Measurements from ENCODE around the gene C12orf60. TPM values are rescaled to one million over a fixed set of nuclear protein-coding genes. Genes with fewer than 3 reads are reported as not detected.

The C12orf60 gene
- polyA plus RNA-seq, 2 of the 4 experiments (the other 2 are of a cell fraction), result 2.4 to 5.5 TPM

DNA sequence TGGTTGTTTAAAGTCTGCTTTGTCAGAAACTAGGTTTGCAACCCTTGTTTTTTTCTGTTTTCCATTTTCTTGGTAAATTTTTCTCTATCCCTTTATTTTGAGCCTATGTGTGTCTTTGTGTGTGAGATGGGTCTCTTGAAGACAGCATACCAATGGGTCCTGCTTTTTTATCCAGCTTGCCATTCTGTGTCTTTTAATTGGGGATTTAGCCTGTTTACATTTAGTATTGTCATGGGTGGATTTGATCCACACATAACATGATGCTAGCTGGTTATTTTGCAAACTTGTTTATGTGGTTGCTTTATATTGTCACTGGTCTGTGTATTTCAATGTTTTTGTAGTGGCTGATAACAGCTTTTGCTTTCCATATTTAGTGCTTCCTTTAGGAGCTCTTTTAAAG, 57.0 kb downstream of the C12orf60 start:
- TF ChIP-seq SMC3 (IDR thresholded peaks at IDR 0.05), result no peak
- TF ChIP-seq FOXS1 (CRISPR knock-in tag; IDR thresholded peaks at IDR 0.05), result no peak
- no peak for TF ChIP-seq TP53 (CRISPR knock-in tag; IDR thresholded peaks at IDR 0.05)
- TF ChIP-seq KDM1A (IDR thresholded peaks at IDR 0.05; ENCODE audit: low read depth), result no peak
- TF ChIP-seq, protein P1, sequence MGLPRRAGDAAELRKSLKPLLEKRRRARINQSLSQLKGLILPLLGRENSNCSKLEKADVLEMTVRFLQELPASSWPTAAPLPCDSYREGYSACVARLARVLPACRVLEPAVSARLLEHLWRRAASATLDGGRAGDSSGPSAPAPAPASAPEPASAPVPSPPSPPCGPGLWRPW (IDR thresholded peaks at IDR 0.05), result no peak
- TF ChIP-seq ZNF302 (CRISPR knock-in tag; IDR thresholded peaks at IDR 0.05), result no peak
- no peak for TF ChIP-seq NFE2L2 (conservative IDR thresholded peaks at IDR 0.05; ENCODE audit: low read length)
- no peak for TF ChIP-seq JUN (IDR thresholded peaks at IDR 0.05)
- no peak for TF ChIP-seq POLR2AphosphoS2 (conservative IDR thresholded peaks at IDR 0.05; ENCODE audit: low read length)
- TF ChIP-seq CBX8 (IDR thresholded peaks at IDR 0.05), result no peak
- no peak for TF ChIP-seq CBX2 (IDR thresholded peaks at IDR 0.05; ENCODE audit: borderline replicate concordance, low read depth)
- TF ChIP-seq, protein P2, sequence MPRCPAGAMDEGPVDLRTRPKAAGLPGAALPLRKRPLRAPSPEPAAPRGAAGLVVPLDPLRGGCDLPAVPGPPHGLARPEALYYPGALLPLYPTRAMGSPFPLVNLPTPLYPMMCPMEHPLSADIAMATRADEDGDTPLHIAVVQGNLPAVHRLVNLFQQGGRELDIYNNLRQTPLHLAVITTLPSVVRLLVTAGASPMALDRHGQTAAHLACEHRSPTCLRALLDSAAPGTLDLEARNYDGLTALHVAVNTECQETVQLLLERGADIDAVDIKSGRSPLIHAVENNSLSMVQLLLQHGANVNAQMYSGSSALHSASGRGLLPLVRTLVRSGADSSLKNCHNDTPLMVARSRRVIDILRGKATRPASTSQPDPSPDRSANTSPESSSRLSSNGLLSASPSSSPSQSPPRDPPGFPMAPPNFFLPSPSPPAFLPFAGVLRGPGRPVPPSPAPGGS (IDR thresholded peaks at IDR 0.05), result no peak
- no peak for TF ChIP-seq CHD4 (IDR thresholded peaks at IDR 0.05; ENCODE audit: borderline replicate concordance)
- TF ChIP-seq, protein P3, sequence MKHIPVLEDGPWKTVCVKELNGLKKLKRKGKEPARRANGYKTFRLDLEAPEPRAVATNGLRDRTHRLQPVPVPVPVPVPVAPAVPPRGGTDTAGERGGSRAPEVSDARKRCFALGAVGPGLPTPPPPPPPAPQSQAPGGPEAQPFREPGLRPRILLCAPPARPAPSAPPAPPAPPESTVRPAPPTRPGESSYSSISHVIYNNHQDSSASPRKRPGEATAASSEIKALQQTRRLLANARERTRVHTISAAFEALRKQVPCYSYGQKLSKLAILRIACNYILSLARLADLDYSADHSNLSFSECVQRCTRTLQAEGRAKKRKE (CRISPR knock-in tag; IDR thresholded peaks at IDR 0.05; ENCODE audit: low read depth), result no peak
- TF ChIP-seq EHMT2 (IDR thresholded peaks at IDR 0.05; ENCODE audit: low read depth), result no peak
- no peak for TF ChIP-seq NR3C1 (IDR thresholded peaks at IDR 0.05)
- TF ChIP-seq, protein P4, sequence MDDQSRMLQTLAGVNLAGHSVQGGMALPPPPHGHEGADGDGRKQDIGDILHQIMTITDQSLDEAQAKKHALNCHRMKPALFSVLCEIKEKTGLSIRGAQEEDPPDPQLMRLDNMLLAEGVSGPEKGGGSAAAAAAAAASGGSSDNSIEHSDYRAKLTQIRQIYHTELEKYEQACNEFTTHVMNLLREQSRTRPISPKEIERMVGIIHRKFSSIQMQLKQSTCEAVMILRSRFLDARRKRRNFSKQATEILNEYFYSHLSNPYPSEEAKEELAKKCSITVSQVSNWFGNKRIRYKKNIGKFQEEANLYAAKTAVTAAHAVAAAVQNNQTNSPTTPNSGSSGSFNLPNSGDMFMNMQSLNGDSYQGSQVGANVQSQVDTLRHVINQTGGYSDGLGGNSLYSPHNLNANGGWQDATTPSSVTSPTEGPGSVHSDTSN (IDR thresholded peaks at IDR 0.05), result no peak
- no peak overlapping the region for H3K4me3 ChIP-seq
- DNase-seq (ENCODE audit: low read depth in 1 of 2, low spot score in 1 of 2), result no peak
- peaks cover 9% of the 10 kb centered on the region; the same call in 1 of the 3 replicates for H3K9me3 ChIP-seq
- ChIA-PET POLR2A (no interaction called here), CTCF (interaction anchor here (1.0 kb wide), 1 partner anchor 18 kb away, joined by 3 read pairs; no protein-coding TSS in a partner anchor)
- no peaks in the 10 kb centered on the region for H3K4me1 ChIP-seq
- no peak overlapping the region for H3K4me2 ChIP-seq
- ATAC-seq, result no peak
- H3K27ac ChIP-seq, result no peak overlapping the region
- peak; percentile 36 for FAIRE-seq

DNA sequence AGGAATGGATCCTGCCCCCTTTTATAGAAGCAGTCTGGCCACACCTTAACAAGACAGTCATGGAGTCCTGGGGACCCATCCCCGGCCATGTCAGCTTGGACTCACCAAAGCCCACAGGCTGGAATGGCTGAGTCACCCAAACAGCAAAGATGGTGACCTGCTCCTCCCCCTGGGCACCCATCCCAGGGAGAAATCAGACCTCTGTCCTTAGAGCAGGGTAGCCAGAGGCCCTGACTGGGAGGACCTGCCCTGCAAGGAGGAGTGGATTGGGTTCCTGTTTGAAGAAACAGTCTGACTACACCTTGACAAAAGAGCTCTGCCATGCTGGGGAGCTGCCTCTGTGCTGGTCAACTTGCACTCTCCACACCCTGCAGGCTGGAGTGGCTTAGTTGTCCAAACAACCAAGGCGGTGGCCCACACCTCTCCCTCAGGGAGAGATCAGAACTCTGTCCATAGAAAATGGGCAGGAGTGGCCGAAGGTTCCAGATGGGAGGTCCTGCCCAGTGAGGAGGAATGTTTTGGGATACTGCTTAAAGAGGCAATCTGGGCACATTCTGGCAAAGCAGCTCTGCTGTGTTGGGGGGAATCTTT, 65.5 kb downstream of the C12orf60 start:
- peak in 1 of 2 experiments; percentile 16 for DNase-seq (ENCODE audit: low read depth in 1 of 2, low spot score in 1 of 2)
- Histone ChIP-seq H3K4me3 (no peak overlapping the region), H3K9me3 (no peaks in the 10 kb centered on the region), H3K4me1 (no peaks in the 10 kb centered on the region), H3K4me2 (no peak overlapping the region), H3K27ac (0 out of 6 replicates have a peak overlapping the region, but pooled peaks of 1 of the 2 experiments have one; percentile 19)
- TF ChIP-seq KDM5A (IDR thresholded peaks at IDR 0.05) (no peak), SREBF2 (IDR thresholded peaks at IDR 0.05) (no peak), POLR2A (IDR thresholded peaks at IDR 0.05; ENCODE audit: low read length) (no peak), NR3C1 (IDR thresholded peaks at IDR 0.05) (no peak), HOXB13 (CRISPR knock-in tag; IDR thresholded peaks at IDR 0.05; ENCODE audit: low read depth) (no peak), GATA3 (IDR thresholded peaks at IDR 0.05; ENCODE audit: borderline replicate concordance) (no peak), CHD4 (IDR thresholded peaks at IDR 0.05; ENCODE audit: borderline replicate concordance) (no peak), SMC3 (IDR thresholded peaks at IDR 0.05) (no peak)
- TF ChIP-seq, protein P5, sequence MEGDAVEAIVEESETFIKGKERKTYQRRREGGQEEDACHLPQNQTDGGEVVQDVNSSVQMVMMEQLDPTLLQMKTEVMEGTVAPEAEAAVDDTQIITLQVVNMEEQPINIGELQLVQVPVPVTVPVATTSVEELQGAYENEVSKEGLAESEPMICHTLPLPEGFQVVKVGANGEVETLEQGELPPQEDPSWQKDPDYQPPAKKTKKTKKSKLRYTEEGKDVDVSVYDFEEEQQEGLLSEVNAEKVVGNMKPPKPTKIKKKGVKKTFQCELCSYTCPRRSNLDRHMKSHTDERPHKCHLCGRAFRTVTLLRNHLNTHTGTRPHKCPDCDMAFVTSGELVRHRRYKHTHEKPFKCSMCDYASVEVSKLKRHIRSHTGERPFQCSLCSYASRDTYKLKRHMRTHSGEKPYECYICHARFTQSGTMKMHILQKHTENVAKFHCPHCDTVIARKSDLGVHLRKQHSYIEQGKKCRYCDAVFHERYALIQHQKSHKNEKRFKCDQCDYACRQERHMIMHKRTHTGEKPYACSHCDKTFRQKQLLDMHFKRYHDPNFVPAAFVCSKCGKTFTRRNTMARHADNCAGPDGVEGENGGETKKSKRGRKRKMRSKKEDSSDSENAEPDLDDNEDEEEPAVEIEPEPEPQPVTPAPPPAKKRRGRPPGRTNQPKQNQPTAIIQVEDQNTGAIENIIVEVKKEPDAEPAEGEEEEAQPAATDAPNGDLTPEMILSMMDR (IDR thresholded peaks at IDR 0.05), result no peak
- POLR2A ChIA-PET, result no interaction called here
- no peak for ATAC-seq
- CTCF ChIA-PET, result interaction anchor here (0.7 to 1.1 kb wide), 4 partner anchors 16 to 132 kb away, joined by 3 to 6 read pairs (median 3); no protein-coding TSS in a partner anchor
- WGBS (ENCODE audit: missing lambda C conversion rate), result 63% methylated on average over 1 of the region's 3 CpGs
- FAIRE-seq, result no peak
